Prostate gland (tissue), 2 donors: ENCODE results near the gene DSCAML1.

Experiments used
- CTCF ChIP-seq, 4 experiments: fragments of 200-600 bp in 2 of 4; fragments of 450-650 bp in 2 of 4; sonication (generic) in 2 of 4; IDR thresholded peaks; 1 replicate in 3 of 4; 2 replicates in 1 of 4; pipeline ENCODE4 v1.5.1; 2016 to 2019; ENCODE audit warnings: antibody characterized with exemption in 4 of 4, mild to moderate bottlenecking in 2 of 4, moderate library complexity in 2 of 4
- POLR2A ChIP-seq: fragments of 450-650 bp; IDR thresholded peaks from one replicate; pipeline ENCODE4 v1.6.1; 2016; ENCODE audit warnings: antibody characterized with exemption, mild to moderate bottlenecking
- POLR2AphosphoS5 ChIP-seq: sonication (generic); formaldehyde crosslinking; IDR thresholded peaks from one replicate; pipeline ENCODE4 v1.6.1; 2017; ENCODE audit warnings: antibody characterized with exemption

GRCh38 chr11:117600234-117600783 is 196.7 kb downstream of the DSCAML1 start:
- TF ChIP-seq CTCF (IDR thresholded peaks at IDR 0.05) (no peak), POLR2AphosphoS5 (no peak), POLR2A (no peak)
